ENCODE results near the gene COL4A2.
"Not testable (repeated sequence)": the region's sequence is repeated elsewhere in the genome, so short reads cannot be mapped to it uniquely, and the experiment has no call there.

Gene COL4A2

DNA sequence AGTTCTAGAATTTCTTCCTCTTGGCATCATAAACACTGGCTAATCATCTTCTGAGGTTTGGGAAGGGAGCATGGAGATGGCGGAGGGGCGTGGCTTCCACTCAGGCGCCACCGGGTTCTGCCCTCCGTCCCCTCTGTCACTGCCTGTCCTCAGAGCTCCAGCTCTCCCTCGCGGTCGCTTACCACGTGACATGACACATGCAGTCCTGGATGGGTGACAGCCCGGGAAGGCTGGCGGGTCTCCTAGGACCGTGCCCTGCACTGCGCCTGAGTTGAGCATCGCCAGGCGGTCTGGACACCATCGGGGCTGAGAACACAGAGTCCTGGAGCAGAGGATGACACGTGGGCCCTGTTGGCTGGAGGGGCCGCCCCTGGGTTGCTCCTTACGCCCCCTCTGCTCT is 131.1 kb downstream of the COL4A2 start:
- DNase-seq (ENCODE audit: low read depth in 2 of 2): no peak

DNA sequence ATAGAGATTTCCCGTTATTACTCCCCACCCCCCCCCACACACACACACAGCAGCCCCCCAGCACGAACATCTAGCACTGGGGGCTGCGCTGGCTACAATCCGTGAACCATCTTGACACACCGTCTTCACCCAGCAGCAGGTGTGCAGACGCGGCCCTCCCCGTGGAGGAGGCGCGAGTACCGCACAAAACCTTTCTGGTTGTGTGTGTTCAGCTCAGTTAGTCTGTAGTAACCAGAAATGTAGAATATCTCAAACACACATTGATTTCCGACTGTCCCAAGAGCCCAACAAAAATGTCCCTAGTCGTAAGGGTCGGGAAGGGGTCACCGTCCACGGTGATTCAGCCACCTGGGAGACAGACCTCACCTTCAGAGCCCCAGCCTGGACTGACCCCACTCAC is 131.7 kb downstream of the COL4A2 start:
- no peak for DNase-seq (ENCODE audit: low read depth in 2 of 2)

DNA sequence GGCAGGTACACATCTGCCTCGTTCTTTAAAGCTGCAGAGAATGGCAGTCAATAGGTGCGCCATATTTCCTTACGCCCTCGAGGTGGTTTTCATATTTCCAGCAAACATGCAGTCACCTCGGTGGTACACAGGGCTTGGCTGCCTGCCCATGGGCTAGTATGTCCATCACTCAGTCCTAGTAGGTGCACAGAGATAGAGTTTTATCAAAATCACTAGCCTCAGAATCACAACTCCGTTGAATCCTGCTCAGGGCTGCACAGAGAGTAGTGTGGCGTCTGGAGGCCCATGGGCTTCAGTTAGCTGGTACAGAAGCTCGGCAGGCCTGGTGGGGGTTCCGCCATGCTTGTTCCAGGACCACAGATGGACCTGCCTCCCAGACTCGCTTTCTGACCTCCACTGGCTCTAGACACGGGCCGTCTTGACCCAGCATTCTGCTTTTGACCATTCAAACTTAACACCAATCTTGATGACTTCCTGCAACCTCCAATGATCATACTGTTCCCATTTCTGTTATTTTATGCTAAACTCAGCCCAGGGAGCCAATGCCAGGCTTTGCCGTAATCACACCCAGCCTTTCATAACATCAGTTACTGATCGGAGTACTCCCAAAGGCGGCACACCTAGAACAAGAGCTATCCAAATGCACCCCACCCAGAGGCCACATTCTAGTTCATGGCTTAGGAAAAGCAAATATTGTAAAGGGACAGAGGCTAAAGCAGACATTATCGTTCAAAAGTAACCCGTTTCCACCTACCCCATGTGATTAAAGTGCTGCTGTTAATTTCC is 134.1 kb downstream of the COL4A2 start:
- no peak for DNase-seq (ENCODE audit: low read depth in 2 of 2)

DNA sequence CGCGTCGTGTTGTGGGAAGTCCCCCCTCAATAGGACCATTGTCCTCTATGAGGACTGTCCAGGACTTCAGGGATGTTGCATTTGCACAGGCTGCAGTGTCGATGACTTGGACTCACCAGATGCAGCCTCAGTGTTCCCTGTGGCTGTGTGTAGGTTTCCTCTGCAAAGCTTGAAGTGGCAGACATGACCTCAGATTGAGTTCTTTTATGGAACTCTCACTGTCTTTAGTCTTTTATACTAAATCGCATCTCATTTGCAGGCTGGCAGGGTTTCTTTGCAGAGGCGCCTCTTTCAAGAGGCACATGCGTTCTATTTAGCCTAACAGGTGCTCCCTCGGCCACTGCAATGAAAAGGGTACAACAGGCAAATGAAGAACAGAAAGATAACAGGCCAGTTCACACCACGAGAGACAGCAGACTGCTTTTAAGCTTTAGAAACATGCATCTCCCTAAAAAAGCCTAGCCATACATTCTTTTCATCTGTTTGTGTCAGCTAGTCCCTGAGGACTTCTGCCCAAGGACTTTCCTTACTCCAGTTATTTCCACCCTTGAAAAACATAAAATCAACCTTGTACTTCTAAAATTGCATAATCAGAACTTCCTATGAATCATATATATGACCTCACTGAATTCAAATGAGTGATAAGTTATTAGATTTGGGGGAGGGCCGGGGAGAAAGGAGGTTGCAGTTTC is 136.0 kb downstream of the COL4A2 start:
- no peak for DNase-seq (ENCODE audit: low read depth in 2 of 2)

DNA sequence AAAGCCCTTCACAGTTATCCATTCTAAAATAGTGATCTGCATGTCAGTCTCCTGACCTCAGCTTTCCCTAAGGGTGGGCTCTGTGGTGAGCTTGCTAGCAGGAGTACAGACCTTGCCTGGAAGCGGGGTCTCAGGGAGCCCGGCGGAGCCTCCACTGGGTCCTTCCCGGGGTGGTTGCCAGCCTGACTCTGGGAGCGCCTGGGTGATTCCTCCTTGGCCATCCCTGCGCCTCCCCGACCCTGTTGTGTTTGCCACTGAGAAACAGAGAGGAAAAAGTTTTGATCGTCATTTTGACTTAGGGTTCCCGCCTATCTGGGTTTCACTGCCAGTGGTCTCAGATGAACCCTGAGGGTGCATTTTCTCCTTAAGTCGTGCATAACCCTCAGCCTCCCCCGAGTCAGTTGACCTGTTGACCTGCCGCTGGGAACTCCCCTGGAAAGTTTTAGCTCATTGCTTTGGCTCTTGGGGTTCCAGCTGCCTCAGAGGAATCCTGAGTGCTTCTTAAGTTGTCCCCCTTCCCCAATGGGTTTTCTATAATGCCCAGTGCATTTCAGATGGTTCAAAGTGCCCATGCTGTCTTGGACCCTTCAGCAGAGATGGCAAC is 136.6 kb downstream of the COL4A2 start:
- DNase-seq (ENCODE audit: low read depth in 2 of 2): no peak

DNA sequence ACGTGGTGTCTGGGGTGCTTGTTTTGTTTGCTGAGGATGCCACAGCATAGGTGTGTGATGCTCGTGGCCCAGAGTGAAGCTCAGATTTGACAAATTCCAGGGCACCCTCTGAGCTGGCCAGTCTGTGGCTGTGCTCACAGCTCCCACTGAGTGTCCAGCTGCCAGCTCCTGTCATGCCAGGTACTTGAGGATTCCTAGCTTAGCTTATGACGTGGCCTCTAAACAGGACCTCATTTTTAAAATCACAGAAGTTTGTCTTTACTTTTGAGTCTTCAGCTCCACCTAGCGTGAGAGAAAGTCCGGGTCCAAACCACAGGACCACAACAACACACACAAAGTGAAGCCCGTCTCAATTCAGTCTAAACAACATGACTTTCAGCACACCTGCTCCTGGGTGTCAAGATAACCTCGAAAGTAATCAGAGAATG is 137.2 kb downstream of the COL4A2 start:
- no peak for DNase-seq (ENCODE audit: low read depth in 2 of 2)

DNA sequence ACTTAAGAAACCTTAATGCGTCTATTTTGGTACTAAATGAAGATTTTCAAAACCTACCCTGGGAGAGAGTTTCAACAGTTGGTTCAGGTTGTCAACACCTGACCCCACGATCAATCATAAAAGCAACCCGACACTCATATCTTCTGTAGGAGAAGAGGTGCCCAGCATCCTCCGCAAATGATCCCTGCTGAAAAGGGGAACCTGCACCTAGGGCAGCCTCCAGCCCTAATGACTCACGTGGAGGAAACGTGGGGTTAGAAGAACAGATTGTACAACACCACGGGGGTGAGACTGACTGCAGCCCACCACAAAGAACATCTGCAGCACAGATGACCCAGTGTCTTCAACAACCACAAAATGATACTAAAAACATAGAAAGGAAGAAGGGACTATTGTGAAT is 138.1 kb downstream of the COL4A2 start:
- DNase-seq (ENCODE audit: low read depth in 2 of 2): peak; percentile 36 to 47

DNA sequence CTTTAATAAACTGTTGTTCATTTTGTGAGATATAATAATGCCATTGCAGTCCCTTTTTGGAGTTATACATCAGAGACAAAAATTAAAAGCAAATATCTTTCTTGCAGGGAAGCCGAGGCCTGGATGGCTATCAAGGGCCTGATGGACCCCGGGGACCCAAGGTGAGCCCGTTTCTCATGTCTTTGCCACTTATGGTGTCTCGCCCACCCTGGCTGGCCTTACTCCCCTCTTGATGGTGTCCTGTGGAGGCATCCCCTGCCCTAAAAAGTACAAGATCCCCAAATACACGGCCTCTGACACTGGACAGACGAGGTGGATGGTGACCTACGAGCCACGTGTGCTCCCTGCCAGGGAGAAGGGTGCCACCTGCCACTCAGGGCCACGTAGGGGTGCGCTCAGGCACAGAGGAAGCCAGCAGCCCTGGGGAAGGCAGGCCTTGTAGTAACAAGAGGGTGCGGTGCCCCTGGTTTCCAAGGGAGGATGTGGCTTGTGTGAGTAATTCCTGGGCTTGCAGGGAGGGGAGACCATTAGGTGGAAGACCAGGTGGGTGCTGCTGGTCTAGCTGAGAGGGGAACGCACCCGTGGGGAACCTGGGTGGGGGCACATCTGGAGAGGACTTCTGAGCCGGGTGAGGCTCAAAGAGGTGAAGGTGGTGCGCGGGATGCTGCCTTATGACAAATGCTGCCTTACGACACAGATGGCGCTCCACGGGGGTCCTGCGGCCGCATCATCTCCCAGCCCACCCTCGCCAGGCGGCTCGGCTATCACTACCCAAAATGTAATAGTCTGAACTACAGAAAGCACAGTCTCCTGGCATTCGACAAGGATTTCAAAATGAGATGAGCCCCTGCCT is 138.9 kb downstream of the COL4A2 start:
- DNase-seq (ENCODE audit: low read depth in 2 of 2): no peak

DNA sequence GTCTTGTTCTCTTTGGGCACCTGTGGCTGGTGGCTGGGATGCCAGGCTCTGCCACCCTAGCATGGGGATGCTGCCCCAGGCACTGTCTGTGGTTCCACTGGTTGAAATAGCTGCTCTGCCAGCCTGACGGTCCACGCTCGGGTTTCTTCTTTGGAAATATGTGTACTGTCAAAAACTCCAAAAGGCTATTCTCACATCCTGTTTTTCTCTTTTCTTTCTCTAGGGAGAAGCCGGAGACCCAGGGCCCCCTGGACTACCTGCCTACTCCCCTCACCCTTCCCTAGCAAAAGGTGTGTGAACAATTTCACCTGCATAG is 139.4 kb downstream of the COL4A2 start:
- no peak for DNase-seq (ENCODE audit: low read depth in 2 of 2)

DNA sequence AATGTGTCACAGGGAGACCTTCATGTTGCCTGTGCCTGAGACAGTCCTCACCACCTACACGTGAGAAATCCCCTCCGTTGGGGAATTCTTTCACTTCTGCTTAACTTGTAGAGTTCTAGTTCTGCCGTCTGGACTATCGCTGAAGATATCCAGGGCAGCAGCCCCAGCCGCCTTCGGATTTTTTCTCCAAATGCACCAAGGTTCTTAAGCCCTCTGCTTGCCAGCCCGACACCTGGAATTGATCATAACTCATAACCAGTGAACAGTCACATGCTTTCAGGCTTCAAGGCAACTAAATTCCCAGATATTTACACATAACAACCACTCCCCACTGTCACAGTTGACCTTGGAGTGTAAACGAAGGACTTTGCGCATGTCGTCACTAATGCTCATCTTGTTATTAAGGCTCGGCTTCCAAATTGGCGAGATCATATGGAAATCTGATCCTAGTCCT is 140.0 kb downstream of the COL4A2 start:
- DNase-seq (ENCODE audit: low read depth in 2 of 2): peak; percentile 40 to 48

DNA sequence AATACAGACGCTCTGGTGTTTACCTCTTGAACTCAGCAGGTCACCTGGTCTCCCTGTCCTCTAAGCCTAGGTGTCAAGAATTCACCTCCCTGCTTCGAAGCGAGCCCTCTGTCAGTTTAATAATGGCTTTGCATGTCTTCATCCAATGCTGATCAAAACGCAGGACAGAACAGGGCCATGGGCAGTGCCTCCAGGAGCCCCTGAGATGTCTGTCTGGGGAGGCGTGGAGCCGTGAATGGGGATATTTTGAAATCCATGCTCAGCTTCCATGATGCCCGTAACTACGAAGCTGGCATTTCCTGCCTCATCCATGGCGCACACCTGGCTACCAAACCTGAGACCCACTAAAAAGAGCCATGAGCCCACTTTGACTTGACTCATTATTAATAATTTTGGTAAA is 140.7 kb downstream of the COL4A2 start:
- DNase-seq (ENCODE audit: low read depth in 2 of 2): no peak

DNA sequence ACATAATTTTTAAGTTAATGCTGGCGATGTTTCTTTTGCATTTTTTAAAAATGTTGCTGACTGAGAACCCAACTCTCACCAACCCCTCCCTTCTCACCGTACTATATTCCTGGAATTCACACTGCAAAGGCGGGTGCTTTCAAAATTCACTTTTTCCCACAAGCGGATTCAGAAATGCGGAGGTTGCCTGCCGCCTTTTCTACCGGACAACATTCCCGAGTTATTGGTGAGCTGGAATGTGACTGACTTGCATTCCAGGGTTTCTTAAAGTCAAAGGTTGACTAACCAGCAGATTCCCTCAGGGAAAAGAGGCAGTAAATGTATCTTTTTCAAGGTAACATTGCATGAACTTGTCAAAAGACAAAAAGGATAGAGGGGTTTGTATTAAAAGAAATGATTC is 141.1 kb downstream of the COL4A2 start:
- DNase-seq (ENCODE audit: low read depth in 2 of 2): peak; percentile 47 to 53

DNA sequence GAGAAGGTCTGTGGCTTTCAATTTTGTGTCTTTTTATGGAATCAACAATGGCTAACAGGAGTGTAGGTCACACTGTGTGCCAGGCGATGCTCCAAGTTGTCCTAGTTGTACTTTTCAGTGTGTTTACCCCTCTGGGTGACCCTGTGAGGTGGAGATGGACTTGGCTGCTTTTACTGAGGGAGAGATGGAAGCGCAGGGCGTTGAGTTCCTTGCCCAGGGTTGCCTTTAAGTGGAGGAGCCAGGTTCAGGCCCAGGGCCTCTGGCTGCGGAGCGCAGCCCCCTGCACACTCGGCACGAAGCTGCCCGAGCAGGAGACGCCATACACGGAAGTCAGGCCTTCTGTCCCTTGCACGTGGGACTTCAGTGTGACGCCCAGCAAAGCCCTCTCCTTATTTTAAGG is 141.6 kb downstream of the COL4A2 start:
- DNase-seq (ENCODE audit: low read depth in 2 of 2): no peak

DNA sequence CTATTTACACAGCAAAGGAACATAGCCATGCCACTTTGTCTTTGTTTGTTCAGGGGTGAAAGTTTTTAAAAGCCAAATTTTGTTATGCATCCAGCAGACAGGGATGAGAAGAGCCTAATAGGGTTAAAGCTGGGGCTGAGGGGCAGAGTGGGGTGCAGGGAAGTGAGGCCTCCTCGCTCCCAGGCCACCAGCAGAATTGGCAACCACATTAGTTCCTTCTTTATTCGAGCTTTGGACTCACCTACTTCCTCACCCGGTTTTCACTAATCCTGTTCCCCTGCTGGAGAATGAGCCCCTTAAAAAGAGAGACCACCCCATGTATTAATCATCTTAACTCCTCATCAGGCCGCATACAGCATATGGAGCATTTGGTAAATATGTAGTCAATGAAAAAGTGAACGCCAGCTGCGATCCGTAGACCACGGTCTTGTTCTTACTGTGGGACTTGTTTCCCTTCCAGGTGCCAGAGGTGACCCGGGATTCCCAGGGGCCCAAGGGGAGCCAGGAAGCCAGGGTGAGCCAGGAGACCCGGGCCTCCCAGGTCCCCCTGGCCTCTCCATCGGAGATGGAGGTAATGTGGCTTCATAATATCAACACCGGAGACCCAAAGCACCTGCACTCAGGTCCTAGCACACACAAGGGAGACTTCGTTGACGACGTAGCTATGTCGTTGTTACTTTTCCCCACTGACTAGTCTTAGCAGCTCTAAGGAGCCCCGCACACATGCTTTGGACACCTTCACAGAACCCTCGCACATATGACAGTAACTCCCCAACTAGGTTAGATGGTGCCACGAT is 142.3 kb downstream of the COL4A2 start:
- DNase-seq (ENCODE audit: low read depth in 2 of 2): no peak

DNA sequence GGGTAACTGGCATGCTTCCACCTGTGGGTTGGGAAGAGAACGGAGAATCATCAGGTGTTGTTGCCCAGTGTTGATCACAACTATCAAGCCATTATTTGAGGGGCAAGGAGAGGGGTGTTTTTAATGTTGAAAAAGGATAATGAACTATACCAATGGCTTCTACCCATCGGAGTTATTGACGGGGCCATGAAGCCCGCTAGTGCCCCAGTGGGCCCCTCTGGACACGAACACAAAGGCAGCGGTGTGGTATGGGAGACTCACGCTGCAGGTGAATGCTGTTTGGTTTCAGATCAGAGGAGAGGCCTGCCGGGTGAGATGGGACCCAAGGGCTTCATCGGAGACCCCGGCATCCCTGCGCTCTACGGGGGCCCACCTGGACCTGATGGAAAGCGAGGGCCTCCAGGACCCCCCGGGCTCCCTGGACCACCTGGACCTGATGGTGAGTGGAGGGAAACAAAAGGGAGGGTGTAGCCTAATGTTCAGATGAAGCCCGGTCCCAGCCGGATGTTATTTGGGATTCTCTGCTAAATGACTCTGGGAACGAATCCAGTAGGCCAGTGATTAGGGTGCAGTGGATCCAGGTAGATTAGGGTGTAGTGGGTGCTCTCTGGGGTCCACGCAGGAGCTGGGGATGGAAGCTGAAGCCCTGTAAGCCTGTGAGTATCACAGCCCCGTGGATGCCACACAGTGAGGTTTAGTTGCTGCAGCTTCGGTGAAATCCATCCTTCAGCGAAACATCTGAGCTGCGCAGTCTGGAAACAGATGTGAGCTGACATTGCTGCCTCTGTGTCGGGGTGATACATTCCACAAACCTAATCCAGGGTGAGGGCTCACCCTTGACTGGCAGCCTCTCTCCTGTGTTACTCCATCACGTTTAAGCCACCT is 143.2 kb downstream of the COL4A2 start:
- DNase-seq (ENCODE audit: low read depth in 2 of 2): no peak

DNA sequence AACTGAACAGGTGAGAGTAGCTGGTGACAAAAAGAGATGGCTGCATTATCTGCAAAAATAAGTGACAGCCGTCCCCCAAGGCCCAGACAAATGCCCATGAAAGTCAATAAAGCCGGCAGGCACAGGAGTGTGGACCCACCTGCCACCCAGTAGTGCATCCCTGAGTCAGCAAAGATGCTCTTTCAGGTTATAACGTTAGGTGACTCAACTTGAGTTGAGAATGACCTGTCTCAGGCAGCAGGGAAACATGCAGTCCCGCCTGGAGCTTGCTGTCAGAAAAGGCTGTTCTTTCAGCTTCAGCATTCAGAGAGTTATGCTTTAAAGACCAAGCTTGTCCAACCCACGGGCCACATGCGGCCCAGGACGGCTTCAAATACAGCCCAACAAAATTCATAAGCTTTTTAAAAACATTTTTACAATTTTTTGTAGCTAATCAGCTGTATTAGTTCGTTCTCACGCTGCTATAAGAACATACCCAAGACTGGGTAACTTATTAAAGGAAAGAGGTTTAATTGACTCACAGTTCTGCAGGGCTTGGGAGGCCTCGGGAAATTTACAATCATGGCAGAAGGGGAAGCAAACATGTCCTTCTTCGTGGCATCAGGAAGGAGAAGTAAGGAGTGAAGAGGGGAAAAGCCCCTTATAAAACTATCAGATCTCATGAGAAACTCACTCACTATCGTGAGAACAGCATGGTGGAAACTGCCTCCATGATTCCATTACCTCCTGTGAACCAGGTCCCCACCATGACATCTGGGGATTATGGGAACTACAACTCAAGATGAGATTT is 144.1 kb downstream of the COL4A2 start:
- DNase-seq (ENCODE audit: low read depth in 2 of 2): no peak

DNA sequence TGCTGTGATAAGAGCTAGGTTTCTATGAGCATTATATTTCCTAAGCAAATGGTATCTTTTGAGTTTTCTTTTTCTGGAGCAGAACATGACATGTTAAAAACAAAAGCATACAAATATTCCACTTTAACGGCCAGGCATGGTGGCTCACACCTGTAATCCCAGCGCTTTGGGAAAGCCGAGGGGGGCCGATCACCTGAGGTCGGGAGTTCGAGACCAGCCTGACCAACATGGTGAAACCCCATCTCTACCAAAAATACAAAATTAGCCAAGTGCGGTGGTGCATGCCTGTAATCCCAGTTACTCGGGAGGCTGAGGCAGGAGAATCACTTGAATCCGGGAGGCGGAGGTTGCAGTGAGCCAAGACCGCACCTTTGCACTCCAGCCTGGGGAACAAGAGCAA is 146.0 kb downstream of the COL4A2 start:
- not testable (repeated sequence) for DNase-seq (ENCODE audit: low read depth in 2 of 2)

DNA sequence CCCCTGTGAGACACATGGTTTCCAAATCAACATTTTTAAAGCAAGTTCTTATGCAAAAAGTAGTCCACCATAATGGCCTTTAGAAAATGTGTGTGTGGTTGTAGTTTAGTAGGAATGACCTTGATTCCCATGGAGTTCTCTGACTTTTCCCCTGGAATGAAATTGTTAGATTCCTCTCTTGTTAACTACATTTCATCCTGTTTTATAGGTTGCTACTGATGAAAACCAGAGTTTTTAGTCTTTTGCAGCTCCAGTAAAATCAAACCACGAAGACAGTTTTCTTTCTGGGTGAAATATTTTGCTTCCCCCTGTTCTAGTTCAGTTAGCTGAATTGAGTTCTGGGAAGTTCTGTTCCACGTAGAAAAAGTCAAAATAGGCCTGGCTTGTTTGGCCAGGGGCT is 146.7 kb downstream of the COL4A2 start:
- DNase-seq (ENCODE audit: low read depth in 2 of 2): no peak

DNA sequence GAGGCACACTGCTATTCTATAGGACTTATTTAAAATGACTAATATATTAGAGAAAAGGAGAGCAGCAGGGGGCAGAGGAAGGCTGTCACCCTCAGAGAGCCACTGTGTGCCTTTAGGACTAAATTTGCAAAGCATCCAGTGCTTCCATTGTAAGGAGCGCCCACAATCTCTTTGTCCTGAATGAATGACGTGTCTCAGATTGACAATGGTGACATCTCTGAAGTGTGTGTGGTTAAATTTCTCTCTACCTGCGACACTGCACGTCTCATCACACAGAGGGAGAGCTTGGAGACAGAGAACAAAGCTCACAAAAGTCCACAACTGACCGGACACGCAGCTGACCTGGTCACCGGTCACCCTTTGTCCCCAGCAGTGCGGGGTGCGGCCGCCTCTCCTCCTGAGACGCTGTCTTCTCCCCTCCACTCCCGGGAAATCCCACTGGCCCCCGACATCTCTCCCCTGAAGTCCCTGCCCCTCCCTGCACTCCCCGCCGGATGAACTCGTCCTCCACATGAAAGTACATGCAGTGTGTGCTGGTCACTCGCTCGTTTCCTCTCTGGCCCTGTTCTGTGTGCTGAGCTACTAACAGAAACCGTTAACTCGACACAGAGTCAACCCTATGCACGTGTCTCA is 147.3 kb downstream of the COL4A2 start:
- DNase-seq (ENCODE audit: low read depth in 2 of 2): no peak
